Naive thymus-derived CD8-positive, alpha-beta T cell (primary cell): ENCODE data around the gene SEMA4F. TPM values are rescaled to one million over a fixed set of nuclear protein-coding genes. Genes with fewer than 3 reads are reported as not detected.
A peak's percentile ranks its signal among the peaks of the same experiment; 100 is the strongest.

ENCODE experiments used
- ATAC-seq, 2 donors: fragments of 150-1000 bp; cut with Tn5 transposase in 1 of 2; sonication (Bioruptor Pico), chemical (Tn5 transposase) in 1 of 2; 1 replicate in 1 of 2; 2 replicates in 1 of 2; pipeline ENCODE4 v1.10.0; 2021; ENCODE audit warnings: mild to moderate bottlenecking in 2 of 2, moderate library complexity in 2 of 2
- POLR2A ChIA-PET: fragments of 350-600 bp; sonication (Branson Sonifier 250); formaldehyde crosslinking; loops from one replicate; lab custom pipeline; 2021; ENCODE audit warnings: antibody characterized with exemption; lab: Charles Lee
- DNase-seq, 10 donors: peaks; one replicate each; pipeline versions ENCODE4 v3.0.0 to v3.0.0-alpha.2; 2020 to 2022
- H3K27ac Mint-ChIP-seq, 10 donors: one replicate each; pipeline ENCODE4 v1.8.0; 2020 to 2022; ENCODE audit warnings: mild to moderate bottlenecking in 10 of 10, mixed read lengths in 10 of 10, moderate library complexity in 4 of 10, inconsistent platforms in 1 of 10
- H3K27me3 Mint-ChIP-seq, 5 donors: one replicate each; pipeline ENCODE4 v1.8.0; 2021 to 2022; ENCODE audit warnings: mixed read lengths in 5 of 5
- H3K36me3 Mint-ChIP-seq, 3 donors: one replicate each; pipeline ENCODE4 v1.8.0; 2020 to 2022; ENCODE audit warnings: mixed read lengths in 3 of 3, mild to moderate bottlenecking in 2 of 3, inconsistent platforms in 1 of 3
- H3K4me1 Mint-ChIP-seq, 4 donors: one replicate each; pipeline ENCODE4 v1.8.0; 2021 to 2022; ENCODE audit warnings: mixed read lengths in 4 of 4
- H3K4me3 Mint-ChIP-seq, 10 donors: one replicate each; pipeline ENCODE4 v1.8.0; 2020 to 2022; ENCODE audit warnings: mild to moderate bottlenecking in 10 of 10, mixed read lengths in 10 of 10, moderate library complexity in 6 of 10, inconsistent platforms in 1 of 10
- H3K9me3 Mint-ChIP-seq, 9 donors: one replicate each; pipeline ENCODE4 v1.8.0; 2020 to 2022; ENCODE audit warnings: mixed read lengths in 9 of 9, mild to moderate bottlenecking in 3 of 9, inconsistent platforms in 1 of 9, moderate library complexity in 1 of 9
- polyA plus RNA-seq, 3 donors: library from polyadenylated mRNA; unstranded; fragments of 300-500 nt; fragmentation: Illumina TruSeq; gene quantifications; one replicate each; pipeline ENCODE4 v1.2.3, GENCODE V29; 2021
- total RNA-seq, 8 experiments: library from RNA in 2 of 8; stranded (reverse) in 2 of 8; gene quantifications; one replicate each; pipeline ENCODE4 v1.2.3 and lab custom pipeline; 2021 to 2026

SEMA4F gene
- total and polyA plus RNA-seq, 5 experiments from 2014 or later: 5.6 to 18.9 (median 8.3) TPM

GRCh38 chr2:74639550-74639949 lies 14.5 kb upstream of the SEMA4F start:
- Mint-ChIP-seq H3K27me3 (peaks cover 5 to 31% (median 12%) of the 10 kb centered on the region in 5 donors), H3K36me3 (no peaks in the 10 kb centered on the region), H3K4me1 (no peaks in the 10 kb centered on the region), H3K9me3 (no peaks in the 10 kb centered on the region), H3K4me3 (no peak overlapping the region), H3K27ac (no peak overlapping the region)
- POLR2A ChIA-PET: no interaction called here
- DNase-seq (no peak), ATAC-seq (no peak)

DNA sequence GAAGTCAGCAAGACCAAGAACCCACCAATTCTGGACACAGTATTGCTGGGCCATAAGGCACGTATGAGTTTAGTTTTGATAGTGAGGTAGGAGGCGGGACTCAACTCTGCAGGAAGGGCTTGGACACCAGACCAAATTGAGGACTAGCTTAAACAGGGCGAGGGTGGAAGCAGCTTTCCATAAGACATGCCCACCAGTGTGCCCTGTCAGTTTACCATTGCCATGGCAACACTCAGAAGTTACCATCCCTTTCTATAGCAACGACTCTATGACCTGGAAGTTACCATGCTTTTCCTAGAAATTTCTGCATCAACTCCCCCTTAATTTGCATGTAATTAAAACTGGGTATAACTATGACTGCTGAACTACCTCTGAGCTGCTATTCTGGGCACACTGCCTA lies 8.7 kb upstream of the SEMA4F start:
- peaks cover 16 to 43% (median 37%) of the 10 kb centered on the region in 5 donors for H3K27me3 Mint-ChIP-seq
- POLR2A ChIA-PET: interaction anchor here (0.6 kb wide), 1 partner anchor 9 kb away, joined by 3 read pairs; the partner anchor contains the start of gene SEMA4F
- peaks cover 0 to 7% (median 5%) of the 10 kb centered on the region in 3 donors for H3K36me3 Mint-ChIP-seq
- ATAC-seq: no peak
- no peak overlapping the region for H3K4me3 Mint-ChIP-seq
- no peak for DNase-seq
- no peak overlapping the region for H3K27ac Mint-ChIP-seq
- no peaks in the 10 kb centered on the region for H3K9me3 Mint-ChIP-seq
- H3K4me1 Mint-ChIP-seq: peaks cover 0 to 6% (median 5%) of the 10 kb centered on the region in 4 donors

DNA sequence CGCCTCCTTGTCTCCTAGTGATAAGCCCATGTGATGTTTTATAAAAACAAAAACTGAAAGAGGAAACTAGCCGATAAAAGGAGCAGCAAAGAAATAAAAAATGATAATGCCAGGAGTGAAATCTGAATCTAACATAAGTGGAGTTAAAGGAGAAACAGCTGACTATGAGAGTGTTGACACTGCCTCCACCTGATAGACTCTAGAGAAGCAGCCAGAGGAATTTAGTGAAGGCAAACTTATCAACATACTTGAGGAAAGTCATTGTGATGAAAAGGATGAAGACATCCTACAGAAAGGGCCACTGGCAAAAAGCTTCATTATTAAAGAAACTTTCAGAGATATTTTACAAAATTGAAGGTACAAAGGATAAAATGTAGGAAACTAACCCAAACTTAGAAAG lies 7.8 kb upstream of the SEMA4F start:
- DNase-seq (no peak), ATAC-seq (no peak)
- Mint-ChIP-seq H3K9me3 (no peaks in the 10 kb centered on the region), H3K4me3 (no peak overlapping the region), H3K27me3 (peaks cover 21 to 40% (median 34%) of the 10 kb centered on the region in 5 donors), H3K36me3 (peaks cover 0 to 7% (median 5%) of the 10 kb centered on the region in 3 donors), H3K27ac (no peak overlapping the region), H3K4me1 (peaks cover 0 to 6% (median 5%) of the 10 kb centered on the region in 4 donors)
- POLR2A ChIA-PET: interaction anchor here (0.6 to 0.7 kb wide), 2 partner anchors 8 to 610 kb away, joined by 3 to 5 read pairs; partner anchors contain the start of gene SEMA4F

GRCh38 chr2:74646834-74647482 lies 7.1 kb upstream of the SEMA4F start:
- DNase-seq: no peak
- H3K4me3 Mint-ChIP-seq: peak overlapping the region in 1 of 10 donors; percentile 16
- H3K36me3 Mint-ChIP-seq: peaks cover 0 to 7% (median 5%) of the 10 kb centered on the region in 3 donors
- ATAC-seq: no peak
- H3K4me1 Mint-ChIP-seq: peaks cover 0 to 6% (median 5%) of the 10 kb centered on the region in 4 donors
- POLR2A ChIA-PET: no interaction called here
- no peaks in the 10 kb centered on the region for H3K9me3 Mint-ChIP-seq
- H3K27ac Mint-ChIP-seq: no peak overlapping the region
- peaks cover 21 to 40% (median 33%) of the 10 kb centered on the region in 5 donors for H3K27me3 Mint-ChIP-seq

DNA sequence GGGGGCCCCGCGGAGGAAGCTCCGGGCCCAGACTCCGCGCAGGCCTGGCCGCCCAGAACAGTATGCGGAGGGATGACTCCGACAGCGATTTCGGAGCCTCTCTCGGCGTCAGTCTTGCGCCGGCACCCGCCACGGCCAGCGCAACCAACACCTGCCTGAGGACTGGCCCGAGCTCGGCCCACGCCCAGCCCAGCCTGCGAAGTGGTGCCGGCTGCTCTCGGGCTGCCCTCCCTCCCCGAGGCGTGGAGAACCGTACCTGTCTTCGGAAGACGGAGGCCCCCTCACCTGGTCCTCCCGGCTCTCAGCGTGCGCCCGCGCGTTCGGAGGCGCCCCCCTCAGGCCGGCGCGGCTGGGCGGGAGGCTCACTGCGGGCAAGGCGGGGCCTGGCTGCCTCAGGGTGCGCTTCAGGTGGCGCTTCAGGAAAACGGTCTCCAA lies 6.0 kb upstream of the SEMA4F start, which contains the start of gene M1AP:
M1AP (minus strand) TSS at position 322 of the 435 bp plus-strand sequence. CDS start 8,055 bp downstream, outside the sequence.
- POLR2A ChIA-PET: no interaction called here
- Mint-ChIP-seq H3K36me3 (peaks cover 0 to 7% (median 5%) of the 10 kb centered on the region in 3 donors), H3K27ac (peak within 1 kb of the TSS in 1 of 10 donors; percentile 61), H3K4me3 (peak within 1 kb of the TSS in 1 of 10 donors; percentile 41), H3K4me1 (peaks cover 4 to 6% (median 5%) of the 10 kb centered on the region in 4 donors), H3K9me3 (no peaks in the 10 kb centered on the region), H3K27me3 (peaks cover 21 to 41% (median 33%) of the 10 kb centered on the region in 5 donors)
- ATAC-seq (peak; percentile 56 to 81), DNase-seq (peak in 3 of 10 donors; percentile 9 to 12 (median 12))

DNA sequence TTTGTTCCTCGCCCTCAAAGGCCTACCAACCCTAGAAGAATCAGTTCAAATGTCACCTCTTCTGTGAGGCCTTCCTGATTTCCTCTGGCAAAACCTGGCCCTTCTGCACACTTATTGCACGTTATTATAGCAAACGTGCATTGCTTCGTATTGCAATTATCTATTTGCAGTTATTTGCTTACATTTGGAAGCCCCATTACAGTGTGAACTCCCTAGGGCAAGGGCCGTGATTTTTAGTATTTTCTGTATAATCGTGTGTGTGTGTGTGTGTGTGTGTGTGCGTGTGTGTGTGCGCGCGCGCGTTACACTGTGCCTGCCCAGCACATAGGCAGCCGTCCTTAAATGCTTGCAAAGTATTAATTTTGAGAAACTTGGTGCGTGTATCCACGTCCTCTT lies 460 bp upstream of the SEMA4F start:
- peak overlapping the region; percentile 60 to 96 (median 90) for H3K27ac Mint-ChIP-seq

GRCh38 chr2:74655579-74655978 lies 1.5 kb downstream of the SEMA4F start:
- DNase-seq (no peak), ATAC-seq (no peak)
- Mint-ChIP-seq H3K27ac (peak overlapping the region in 1 of 10 donors; percentile 51), H3K36me3 (peaks cover 0 to 20% (median 4%) of the 10 kb centered on the region in 3 donors), H3K27me3 (peaks cover 0 to 9% (median 3%) of the 10 kb centered on the region in 5 donors), H3K9me3 (no peaks in the 10 kb centered on the region), H3K4me3 (peak overlapping the region in 8 of 10 donors; percentile 74 to 96 (median 92)), H3K4me1 (peaks cover 14 to 25% (median 17%) of the 10 kb centered on the region in 4 donors)
- POLR2A ChIA-PET: no interaction called here

More for the DNA sequence above, 460 bp upstream of the SEMA4F start:
- Mint-ChIP-seq H3K9me3 (no peaks in the 10 kb centered on the region), H3K36me3 (peaks cover 4 to 8% (median 8%) of the 10 kb centered on the region in 3 donors), H3K4me3 (peak overlapping the region; percentile 73 to 98 (median 93)), H3K4me1 (peaks cover 13 to 27% (median 17%) of the 10 kb centered on the region in 4 donors), H3K27me3 (peaks cover 16 to 22% (median 17%) of the 10 kb centered on the region in 5 donors)
- ATAC-seq (peak; percentile 42 to 59), DNase-seq (no peak)
- POLR2A ChIA-PET: interaction anchor here (0.6 to 1.5 kb wide), 5 partner anchors 8 to 199 kb away, joined by 3 to 4 read pairs (median 3); partner anchors contain the start of gene INO80B

DNA sequence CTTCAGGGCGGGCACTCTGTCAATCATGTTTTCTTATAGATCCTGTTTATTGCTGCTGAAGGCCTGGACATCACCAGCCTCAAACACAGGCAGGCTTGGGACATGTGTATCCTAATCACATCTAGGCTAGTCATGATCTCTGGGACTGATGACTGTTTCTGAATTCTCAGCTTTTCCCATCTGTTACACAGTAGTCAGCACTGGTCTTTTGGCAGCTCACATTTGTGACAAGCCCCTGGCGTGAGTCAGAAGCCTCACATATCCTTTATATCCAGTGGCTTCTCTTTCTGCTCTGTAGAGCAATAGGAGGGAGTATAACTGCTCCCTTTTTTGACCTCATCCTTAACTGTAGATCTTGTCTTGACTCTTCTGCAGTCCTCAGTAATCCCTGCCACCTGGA lies 4.5 kb downstream of the SEMA4F start:
- no peaks in the 10 kb centered on the region for H3K9me3 Mint-ChIP-seq
- no peak for ATAC-seq
- POLR2A ChIA-PET: no interaction called here
- peaks cover 0 to 4% (median 0%) of the 10 kb centered on the region in 5 donors for H3K27me3 Mint-ChIP-seq
- H3K4me3 Mint-ChIP-seq: peak overlapping the region in 1 of 10 donors; percentile 8
- peak overlapping the region in 1 of 10 donors; percentile 50 for H3K27ac Mint-ChIP-seq
- H3K4me1 Mint-ChIP-seq: peaks cover 14 to 24% (median 14%) of the 10 kb centered on the region in 4 donors
- peaks cover 0 to 28% (median 4%) of the 10 kb centered on the region in 3 donors for H3K36me3 Mint-ChIP-seq
- DNase-seq: no peak

DNA sequence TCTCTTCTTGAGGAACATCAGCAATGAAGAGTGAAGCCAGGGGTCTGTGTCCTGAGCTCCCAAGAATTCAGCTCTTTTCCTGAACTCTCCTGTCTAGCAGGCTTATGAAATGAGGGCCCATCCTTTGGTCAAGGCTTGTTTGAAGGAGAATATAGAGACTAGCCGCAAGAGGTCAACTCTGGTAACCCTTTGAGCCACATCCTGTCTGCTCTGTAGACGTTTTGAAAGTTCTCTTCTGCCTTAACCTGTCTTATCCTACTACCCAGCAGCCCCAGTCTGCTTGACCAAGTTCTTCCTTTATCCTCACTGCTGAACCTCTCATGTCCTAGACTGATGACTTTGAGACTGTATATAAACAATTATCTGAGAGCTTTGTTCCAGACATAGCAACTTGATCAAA lies 5.4 kb downstream of the SEMA4F start:
- Mint-ChIP-seq H3K4me3 (no peak overlapping the region), H3K27me3 (peaks cover 0 to 4% (median 0%) of the 10 kb centered on the region in 5 donors), H3K4me1 (peaks cover 12 to 20% (median 14%) of the 10 kb centered on the region in 4 donors), H3K9me3 (no peaks in the 10 kb centered on the region), H3K36me3 (peaks cover 0 to 30% (median 6%) of the 10 kb centered on the region in 3 donors), H3K27ac (no peak overlapping the region)
- DNase-seq (no peak), ATAC-seq (no peak)
- POLR2A ChIA-PET: no interaction called here

GRCh38 chr2:74668087-74668486 lies 14.0 kb downstream of the SEMA4F start:
- Mint-ChIP-seq H3K4me1 (peaks cover 0 to 5% (median 0%) of the 10 kb centered on the region in 4 donors), H3K4me3 (no peak overlapping the region), H3K36me3 (peaks cover 0 to 47% (median 18%) of the 10 kb centered on the region in 3 donors), H3K9me3 (no peaks in the 10 kb centered on the region), H3K27me3 (no peaks in the 10 kb centered on the region), H3K27ac (no peak overlapping the region)
- POLR2A ChIA-PET: interaction anchor here (0.7 kb wide), 1 partner anchor 920 kb away, joined by 7 read pairs; no protein-coding TSS in a partner anchor
- DNase-seq (no peak), ATAC-seq (no peak)

- Mint-ChIP-seq H3K4me1 (peaks cover 0 to 7% (median 0%) of the 10 kb centered on the region in 4 donors), H3K9me3 (no peaks in the 10 kb centered on the region), H3K27me3 (no peaks in the 10 kb centered on the region), H3K27ac (peak overlapping the region in 2 of 10 donors; percentile 44), H3K4me3 (no peak overlapping the region), H3K36me3 (peaks cover 7 to 58% (median 17%) of the 10 kb centered on the region in 3 donors)
- ATAC-seq (no peak), DNase-seq (no peak)
- POLR2A ChIA-PET: no interaction called here
These were observed 16.2 kb downstream of the SEMA4F start for GRCh38 chr2:74670263-74670662.

DNA sequence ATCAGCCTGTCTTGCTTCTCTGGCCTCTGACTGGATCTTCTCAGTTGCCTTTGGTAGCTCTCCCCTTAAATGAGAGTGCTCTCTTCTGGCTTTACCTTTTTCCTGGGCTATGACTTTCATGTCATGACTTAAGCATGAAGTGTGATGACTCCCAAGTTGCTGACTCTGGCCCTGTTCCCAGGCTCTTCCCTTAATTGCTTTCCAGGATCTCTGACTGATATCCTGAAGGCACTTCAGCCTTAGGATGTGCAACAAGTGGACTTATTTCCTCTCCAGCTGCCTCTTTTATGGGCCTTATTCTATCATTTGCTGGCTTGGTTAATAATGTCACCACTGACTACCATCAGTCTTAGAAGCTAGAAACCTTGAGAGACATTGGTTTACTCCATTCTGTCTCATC lies 17.4 kb downstream of the SEMA4F start:
- Mint-ChIP-seq H3K36me3 (peaks cover 14 to 65% (median 28%) of the 10 kb centered on the region in 3 donors), H3K4me1 (peaks cover 0 to 7% (median 0%) of the 10 kb centered on the region in 4 donors), H3K27ac (peak overlapping the region in 2 of 10 donors; percentile 24 to 83), H3K4me3 (no peak overlapping the region), H3K27me3 (no peaks in the 10 kb centered on the region), H3K9me3 (no peaks in the 10 kb centered on the region)
- no peak for DNase-seq
- POLR2A ChIA-PET: no interaction called here
- ATAC-seq: no peak
